Stimulated activated CD8-positive, alpha-beta memory T cell treated with anti-CD3 and anti-CD28 coated beads, Interleukin-15, amount 100 ng/mL, for 1 hour (primary cell): ENCODE data around the gene DYNC2H1.
"Not testable (repeated sequence)": the region's sequence is repeated elsewhere in the genome, so short reads cannot be mapped to it uniquely, and the experiment has no call there.

Experiments used
- DNase-seq: peaks from one replicate; pipeline ENCODE4 v3.0.0-alpha.2; 2020; ENCODE audit warnings: low read depth

DYNC2H1 gene

DNA sequence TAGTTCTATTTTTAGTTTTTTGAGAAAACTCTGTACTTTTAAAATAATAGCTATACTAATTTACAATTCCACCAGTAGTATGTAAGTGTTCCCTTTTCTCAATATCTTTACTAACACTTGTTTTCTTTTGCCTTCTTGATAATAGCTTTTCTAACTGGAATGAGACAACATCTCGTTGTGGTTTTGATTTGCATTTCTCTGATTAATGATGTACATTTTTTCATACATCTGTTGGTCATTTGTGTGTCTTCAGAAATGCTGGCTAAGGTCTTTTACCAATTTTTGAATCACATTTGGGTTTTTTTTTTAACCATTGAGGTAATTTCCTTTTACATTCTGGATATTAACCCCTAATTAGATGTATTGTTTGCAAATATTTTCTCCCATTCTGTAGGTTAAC is 258.9 kb downstream of the DYNC2H1 start:
- DNase-seq, result no peak

- no peak for DNase-seq
Measured at GRCh38 chr11:103370076-103370475, 260.9 kb downstream of the DYNC2H1 start.

GRCh38 chr11:103372906-103373305 is 263.7 kb downstream of the DYNC2H1 start:
- DNase-seq, result no peak

DNA sequence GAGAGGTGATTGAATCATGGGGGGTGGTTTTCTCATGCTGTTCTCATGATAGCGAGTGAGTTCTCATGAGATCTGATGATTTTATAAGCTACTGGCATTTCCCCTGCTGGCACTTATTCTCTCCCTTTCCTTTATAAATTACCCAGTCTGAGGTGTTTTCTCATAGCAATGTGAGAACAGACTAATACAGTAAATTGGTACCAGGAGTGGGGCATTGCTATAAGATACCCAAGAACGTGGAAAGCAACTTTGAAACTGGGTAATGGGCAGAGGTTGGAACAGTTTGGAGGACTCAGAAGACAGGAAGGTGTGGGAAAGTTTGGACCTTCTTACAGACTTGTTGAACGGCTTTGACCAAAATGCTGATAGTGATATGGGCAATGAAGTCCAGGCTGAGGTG is 265.0 kb downstream of the DYNC2H1 start:
- DNase-seq, result not testable (repeated sequence)

GRCh38 chr11:103378931-103379330 is 269.7 kb downstream of the DYNC2H1 start:
- DNase-seq, result no peak

GRCh38 chr11:103380031-103380430 is 270.8 kb downstream of the DYNC2H1 start:
- no peak for DNase-seq

GRCh38 chr11:103384652-103385051 is 275.4 kb downstream of the DYNC2H1 start:
- no peak for DNase-seq

- DNase-seq, result no peak
Measured at GRCh38 chr11:103395612-103396011, 286.4 kb downstream of the DYNC2H1 start.

GRCh38 chr11:103396237-103396636 is 287.0 kb downstream of the DYNC2H1 start:
- DNase-seq, result no peak

DNA sequence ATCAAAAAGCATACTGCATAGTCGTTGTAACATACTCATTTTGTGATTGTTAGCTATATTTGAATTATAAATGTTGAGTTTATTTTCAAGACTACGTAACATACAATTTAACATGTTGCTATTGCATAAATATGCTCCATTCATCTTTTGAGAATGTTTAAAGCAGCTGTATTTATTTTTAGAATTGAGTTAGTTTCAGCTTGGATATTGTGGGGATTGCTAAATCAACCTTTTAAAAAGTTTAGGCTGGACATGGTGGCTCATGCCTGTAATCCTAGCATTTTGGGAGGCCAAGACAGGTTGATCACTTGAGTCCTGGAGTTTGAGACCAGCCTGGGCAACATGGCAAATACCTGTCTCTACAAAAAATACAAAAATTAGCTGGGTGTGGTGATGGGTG is 288.1 kb downstream of the DYNC2H1 start:
- DNase-seq, result no peak

DNA sequence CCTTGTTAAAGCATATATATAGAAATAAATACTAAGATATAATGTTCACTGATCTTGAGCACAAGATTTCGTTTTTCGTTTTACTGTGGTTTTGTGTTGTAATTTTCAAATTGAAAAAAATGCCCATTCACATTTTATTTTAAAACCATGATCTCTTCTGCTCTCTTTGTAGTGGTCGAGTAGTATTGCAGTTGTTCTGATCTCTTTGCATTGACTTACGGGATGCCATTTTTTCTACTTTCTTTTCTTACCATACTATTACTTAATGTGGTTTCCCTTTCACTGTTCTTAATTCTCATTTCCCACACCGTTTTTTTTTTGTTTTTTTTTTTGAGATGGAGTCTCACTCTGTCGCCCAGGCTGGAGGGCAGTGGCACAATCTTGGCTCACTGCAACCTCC is 289.6 kb downstream of the DYNC2H1 start:
- DNase-seq, result no peak

DNA sequence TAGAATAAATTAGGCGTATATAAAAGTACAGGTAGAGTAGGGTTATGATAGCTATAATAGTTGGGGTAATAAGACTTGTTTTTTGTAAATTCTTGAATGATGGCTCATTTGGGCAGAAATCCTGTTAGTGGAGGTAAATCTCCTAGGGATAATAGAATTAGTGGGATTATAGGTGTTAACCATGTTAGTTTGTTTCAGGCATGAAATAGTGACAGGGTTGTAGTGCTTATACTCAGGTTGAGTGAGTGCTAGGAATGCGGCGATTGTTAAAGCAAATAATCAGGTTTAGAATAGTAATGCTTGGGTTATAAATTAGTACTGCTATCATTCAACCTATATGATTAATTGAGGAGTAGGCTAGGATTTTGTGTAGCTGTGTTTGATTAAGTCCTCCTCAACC is 297.1 kb downstream of the DYNC2H1 start:
- no peak for DNase-seq

- DNase-seq, result no peak
Measured at GRCh38 chr11:103407641-103408040, 298.4 kb downstream of the DYNC2H1 start.

DNA sequence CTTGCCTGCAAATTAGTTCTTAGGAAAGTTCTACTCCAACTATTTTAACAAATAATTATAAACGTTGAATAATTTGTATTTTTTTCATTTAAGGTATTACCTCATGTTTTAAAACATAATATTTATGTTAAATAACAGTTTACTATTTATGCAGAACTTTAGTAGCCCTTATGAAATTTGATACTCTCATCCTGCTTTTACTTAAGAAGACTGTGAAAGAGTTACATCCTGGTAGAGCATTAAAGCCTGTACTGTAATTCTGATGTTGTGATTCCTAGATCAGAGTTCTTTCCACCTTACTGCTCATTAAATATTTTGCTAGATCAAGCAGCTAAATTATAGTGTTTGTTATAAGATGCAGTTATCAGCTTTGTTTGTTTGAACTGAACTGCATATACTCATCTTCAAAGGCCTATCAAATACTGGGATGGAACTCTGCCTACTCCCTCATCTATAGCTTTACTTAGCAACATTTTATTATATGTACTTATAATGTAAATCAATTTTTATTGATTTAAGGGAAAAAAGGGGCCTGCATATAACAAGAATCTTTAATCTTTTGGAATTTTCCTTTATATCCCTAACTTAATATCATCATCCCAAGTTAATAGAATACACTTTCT is 304.2 kb downstream of the DYNC2H1 start:
- DNase-seq, result no peak

- DNase-seq, result no peak
Measured at GRCh38 chr11:103418014-103418413, 308.8 kb downstream of the DYNC2H1 start.

GRCh38 chr11:103420593-103420992 is 311.4 kb downstream of the DYNC2H1 start:
- DNase-seq, result no peak

DNA sequence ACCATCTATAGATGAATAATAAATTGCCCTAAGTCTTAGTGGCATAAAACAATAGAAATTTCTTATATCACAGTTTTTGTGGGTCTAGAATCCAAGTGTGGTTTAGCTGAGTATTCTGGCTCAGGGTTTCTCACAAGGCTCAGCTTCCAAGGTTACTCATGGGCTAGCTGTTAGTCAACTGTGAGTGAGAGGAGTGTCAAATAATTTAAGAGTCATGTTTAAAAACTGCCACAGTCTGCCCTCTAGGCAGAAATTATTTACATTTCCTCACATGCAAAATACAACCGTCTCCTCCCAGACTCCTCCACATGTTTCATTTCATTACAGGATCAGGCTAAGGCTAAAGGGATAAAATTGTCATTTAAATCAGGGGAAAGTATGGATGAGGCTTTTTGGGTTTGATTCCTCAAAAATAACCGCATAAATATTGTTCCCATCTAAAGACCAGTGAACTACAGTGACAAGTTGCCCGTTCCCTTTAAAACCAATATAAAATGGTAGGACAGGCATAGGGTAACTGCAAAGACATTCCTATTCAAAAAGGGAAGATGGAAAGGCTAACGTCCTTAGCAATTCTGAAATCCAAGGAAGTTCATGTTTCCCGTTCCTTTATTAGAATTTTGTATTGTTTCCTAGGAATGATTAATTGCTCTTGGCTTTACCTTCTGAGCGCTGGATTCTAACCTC is 324.3 kb downstream of the DYNC2H1 start:
- DNase-seq, result no peak

DNA sequence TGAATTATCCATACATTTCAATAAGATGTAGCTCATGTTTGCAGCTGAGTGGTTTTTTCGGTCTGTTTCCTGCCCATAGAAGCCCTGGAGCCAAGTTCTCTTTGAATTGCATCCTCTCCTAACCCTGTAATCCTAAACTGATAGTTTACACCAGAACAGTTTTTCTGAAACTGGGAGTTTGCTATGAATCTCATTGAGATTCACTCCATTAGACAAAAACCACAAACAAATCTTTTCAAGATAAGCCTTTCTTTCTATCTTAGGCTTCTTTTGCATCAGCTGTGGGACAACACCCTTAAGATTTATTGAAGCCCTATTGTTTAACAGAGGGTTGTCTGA is 324.8 kb downstream of the DYNC2H1 start:
- no peak for DNase-seq

DNA sequence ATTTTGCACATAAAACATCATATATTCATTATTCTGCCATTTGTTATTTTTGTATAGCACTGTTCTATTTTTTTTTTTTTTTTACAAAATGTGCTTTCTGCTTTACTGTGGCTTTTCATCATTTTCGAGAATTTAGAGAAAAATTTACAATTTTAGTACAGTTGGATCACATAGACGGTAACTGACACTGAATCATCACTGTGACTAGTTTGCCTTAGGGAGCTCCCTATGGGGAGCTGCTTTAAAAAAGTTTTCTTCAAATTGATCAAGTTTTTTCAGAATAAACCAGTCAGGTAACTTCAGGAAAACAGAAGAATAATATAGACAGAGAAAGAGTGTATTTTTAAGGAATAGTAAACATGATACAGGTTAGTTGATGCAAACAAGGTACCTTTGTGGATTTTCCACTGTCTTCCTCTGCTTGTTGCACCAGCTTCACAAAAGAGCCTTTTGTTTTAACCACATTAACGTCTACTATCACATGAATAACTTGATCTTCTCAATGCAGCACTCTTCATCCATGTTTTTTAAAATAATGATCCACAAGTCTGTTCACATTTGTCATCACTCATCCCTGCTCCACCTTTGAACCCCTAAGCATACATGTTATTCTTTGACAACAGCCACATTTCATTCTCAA is 327.0 kb downstream of the DYNC2H1 start:
- DNase-seq, result no peak

DNA sequence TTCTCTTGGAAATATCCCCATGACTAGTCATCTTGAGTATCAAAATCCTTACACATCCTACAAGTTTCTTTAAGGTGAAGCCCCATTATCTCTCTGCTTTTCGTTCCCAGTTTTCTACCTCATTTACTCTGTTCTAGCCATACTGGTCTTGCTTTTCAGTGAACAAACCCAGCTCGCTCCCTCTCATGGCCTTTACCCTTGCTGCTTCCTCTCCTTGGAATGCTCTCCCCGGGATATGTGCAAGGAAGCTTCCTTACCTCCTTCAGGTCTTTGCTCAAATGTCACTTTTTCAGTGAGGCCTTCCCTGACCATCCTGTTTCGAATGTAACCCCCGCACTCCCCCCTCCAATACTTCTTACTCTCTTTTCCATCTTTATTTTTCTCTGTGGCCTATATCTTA is 331.8 kb downstream of the DYNC2H1 start:
- DNase-seq, result no peak

DNA sequence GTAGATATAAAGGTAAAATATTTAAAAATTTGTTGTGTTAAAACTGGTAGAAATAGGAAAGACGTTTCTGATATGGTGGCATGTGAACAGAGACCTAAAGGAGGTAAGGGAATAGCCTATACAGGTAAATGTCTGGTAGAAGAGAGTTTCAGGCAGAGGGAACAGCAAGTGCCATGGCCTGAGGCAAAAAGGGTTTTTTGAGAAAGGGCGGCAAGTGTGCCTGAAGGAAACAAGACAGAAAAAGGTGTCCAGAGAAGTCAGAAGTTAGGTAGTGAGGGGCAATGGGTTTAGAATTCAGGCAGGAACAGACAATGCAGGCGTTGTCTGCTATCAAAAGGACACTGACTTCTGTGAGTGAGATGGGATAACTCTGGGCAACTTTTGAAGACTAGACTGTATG is 339.7 kb downstream of the DYNC2H1 start:
- no peak for DNase-seq

DNA sequence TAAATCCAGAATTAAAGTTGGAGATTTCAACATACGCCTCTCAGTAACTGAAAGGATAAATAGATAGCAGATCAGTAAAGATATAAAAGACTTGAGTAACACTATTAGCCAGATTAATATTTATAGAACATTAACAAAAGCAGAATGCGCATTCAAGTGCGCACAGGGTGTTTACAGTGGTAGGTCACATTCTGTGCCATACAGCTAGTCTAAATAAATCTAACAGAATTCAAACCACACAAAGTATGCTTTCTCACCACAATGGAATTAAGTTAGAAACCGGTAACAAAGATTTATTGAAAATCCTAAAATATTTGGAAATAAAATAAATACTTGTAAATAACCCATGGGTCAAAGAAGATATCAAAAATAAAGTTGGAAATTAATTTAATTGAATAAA is 341.0 kb downstream of the DYNC2H1 start:
- no peak for DNase-seq

DNA sequence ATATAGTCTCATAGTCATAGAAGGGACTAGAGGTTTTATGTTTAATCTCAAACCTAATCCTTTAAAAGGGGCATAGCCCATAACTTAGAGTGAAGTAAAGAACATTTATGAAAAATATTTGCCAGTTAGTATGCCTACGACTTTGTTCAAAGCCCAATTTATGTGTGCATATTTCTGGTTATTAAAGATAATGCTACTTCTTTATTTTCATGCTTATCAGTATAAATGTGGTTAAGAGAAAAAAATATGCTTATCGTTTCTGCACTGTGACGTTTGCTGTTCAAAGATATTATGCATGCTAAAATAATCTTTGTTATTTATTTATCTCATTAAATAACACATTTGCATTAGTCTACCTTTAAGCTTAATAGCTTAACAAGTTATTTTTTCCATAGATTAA is 343.9 kb downstream of the DYNC2H1 start:
- no peak for DNase-seq
